Neural crest cell (in vitro differentiated cells): ENCODE data around the gene RANBP1. TPM values are rescaled to one million over a fixed set of nuclear protein-coding genes. Genes with fewer than 3 reads are reported as not detected.

Experiments
- DNase-seq: peaks from one replicate; pipeline ENCODE4 v3.0.0; 2021; ENCODE audit warnings: low read depth, mixed read lengths, low spot score
- H3K27ac Mint-ChIP-seq: one replicate; pipeline ENCODE4 v1.8.0; 2021; ENCODE audit warnings: mild to moderate bottlenecking, mixed read lengths; ENCODE audit not compliant: unreplicated experiment
- H3K27me3 Mint-ChIP-seq: 2 replicates; pipeline ENCODE4 v1.8.0; 2021; ENCODE audit warnings: low read depth, mild to moderate bottlenecking, mixed read lengths
- H3K36me3 Mint-ChIP-seq: 2 replicates; pipeline ENCODE4 v1.8.0; 2021; ENCODE audit warnings: low read depth, mild to moderate bottlenecking, mixed read lengths
- H3K4me1 Mint-ChIP-seq: 2 replicates; pipeline ENCODE4 v1.8.0; 2021; ENCODE audit warnings: mixed read lengths
- H3K4me3 Mint-ChIP-seq: one replicate; pipeline ENCODE4 v1.8.0; 2021; ENCODE audit warnings: mild to moderate bottlenecking, mixed read lengths
- H3K9me3 Mint-ChIP-seq: 2 replicates; pipeline ENCODE4 v1.8.0; 2021; ENCODE audit warnings: mixed read lengths
- CTCF ChIP-seq: fragments of 200-600 bp; sonication (generic); conservative IDR thresholded peaks from 2 replicates; pipeline ENCODE4 v1.5.0; 2021; ENCODE audit warnings: antibody characterized with exemption, mild to moderate bottlenecking
- total RNA-seq: library from RNA; stranded (reverse); gene quantifications from 2 replicates; pipeline ENCODE4 v1.2.1, GENCODE V29; 2021

The RANBP1 gene
- total RNA-seq, 1 donor from 2014 or later = 469 TPM

DNA sequence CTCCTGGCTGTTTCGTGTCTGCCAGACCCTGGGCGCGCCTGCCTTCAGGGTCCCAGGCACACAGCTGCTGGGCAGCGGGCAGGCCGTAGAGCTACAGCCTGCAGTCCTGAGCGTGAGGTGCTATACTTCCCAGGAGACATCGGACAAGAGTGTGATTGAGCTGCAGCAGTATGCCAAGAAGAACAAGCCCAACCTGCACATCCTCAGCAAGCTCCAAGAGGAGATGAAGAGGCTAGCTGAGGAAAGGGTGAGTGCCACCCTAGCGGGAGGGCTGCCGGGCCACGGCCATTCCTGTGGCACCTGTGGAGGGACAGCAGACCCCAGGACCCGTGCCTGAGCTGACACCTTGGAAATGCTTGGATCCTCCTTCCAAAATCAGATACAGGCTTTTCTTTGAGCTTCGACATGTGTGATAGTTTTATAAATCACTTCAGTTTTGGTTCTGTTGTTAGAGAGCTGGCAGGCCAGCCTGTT lies 7.1 kb upstream of the RANBP1 start:
- peaks cover 7% of the 10 kb centered on the region for H3K4me1 Mint-ChIP-seq
- no peaks in the 10 kb centered on the region for H3K9me3 Mint-ChIP-seq
- no peak overlapping the region for H3K27ac Mint-ChIP-seq
- H3K27me3 Mint-ChIP-seq = peaks cover 9% of the 10 kb centered on the region
- H3K36me3 Mint-ChIP-seq = peaks cover 9% of the 10 kb centered on the region
- no peak for DNase-seq
- no peak for TF ChIP-seq CTCF
- H3K4me3 Mint-ChIP-seq = peak overlapping the region; percentile 14

GRCh38 chr22:20109411-20110358 lies 6.2 kb upstream of the RANBP1 start:
- no peaks in the 10 kb centered on the region for H3K9me3 Mint-ChIP-seq
- peaks cover 9% of the 10 kb centered on the region for H3K36me3 Mint-ChIP-seq
- peaks cover 7% of the 10 kb centered on the region for H3K4me1 Mint-ChIP-seq
- no peak overlapping the region for H3K27ac Mint-ChIP-seq
- TF ChIP-seq CTCF = no peak
- H3K27me3 Mint-ChIP-seq = peaks cover 13% of the 10 kb centered on the region
- DNase-seq = no peak
- H3K4me3 Mint-ChIP-seq = peak overlapping the region; percentile 80

DNA sequence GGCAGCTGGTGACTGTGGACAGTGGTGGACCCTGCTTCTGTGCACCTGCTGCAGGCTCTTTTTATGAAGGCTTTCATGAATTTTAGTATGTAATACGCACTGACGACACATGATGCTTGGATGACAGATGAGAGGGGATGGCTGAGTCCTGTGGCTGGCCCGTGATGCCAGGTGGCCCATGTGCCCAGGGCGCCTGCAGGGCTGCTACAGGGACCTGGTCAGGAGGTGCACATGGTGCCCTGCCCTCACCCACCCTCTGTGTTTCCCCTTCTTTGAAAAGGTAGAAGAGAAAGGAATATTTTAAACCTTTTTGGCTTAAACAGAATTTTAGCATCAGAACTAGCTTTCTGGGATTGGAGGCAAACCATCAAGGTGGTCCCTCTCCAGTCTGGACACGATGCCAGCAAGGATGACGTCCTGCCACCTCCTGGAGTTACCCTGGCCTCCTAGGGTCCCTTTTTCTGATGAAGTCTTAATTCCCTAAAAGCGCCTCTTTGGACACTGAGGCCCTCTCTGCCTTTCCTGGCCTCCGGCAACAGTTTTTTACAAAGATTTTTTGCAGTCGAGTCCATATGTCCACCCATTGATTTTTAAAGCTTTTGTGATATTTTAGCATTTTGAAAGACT lies 5.4 kb upstream of the RANBP1 start:
- H3K27ac Mint-ChIP-seq = no peak overlapping the region
- peak overlapping the region; percentile 80 for H3K4me3 Mint-ChIP-seq
- DNase-seq = no peak
- peaks cover 13% of the 10 kb centered on the region for H3K27me3 Mint-ChIP-seq
- H3K9me3 Mint-ChIP-seq = no peaks in the 10 kb centered on the region
- peaks cover 9% of the 10 kb centered on the region for H3K36me3 Mint-ChIP-seq
- no peak for TF ChIP-seq CTCF
- H3K4me1 Mint-ChIP-seq = peaks cover 11% of the 10 kb centered on the region

DNA sequence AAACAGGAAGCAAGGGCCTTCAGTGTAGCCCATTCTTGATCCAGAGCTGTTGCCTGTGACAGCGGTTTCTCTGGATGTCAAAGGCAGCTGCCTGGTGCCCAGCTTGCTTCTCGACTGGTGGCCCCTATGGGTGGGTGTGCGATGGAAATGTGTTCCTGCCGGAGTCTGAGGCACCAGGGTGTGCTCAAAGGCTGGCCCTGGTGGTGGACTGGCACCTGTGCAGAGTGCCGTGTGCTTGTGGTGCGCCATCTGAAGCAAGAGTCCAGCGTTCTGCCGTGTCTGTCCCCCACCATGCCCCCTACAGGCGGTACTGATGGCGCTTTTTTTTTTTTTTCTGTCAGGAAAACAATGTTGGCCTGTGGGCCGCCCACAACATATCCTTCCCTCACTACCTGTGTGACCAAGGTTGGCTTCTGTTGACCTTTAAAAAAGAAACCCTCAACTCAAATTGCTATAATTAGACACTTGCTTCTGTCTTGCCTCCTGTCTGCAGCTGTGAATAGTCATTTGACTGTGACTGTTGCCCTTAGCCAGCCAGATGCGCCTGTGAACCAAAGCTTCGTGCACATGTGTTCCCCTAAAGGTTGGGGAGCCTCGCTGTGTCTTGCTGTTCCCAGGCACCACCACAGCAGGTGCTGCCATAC lies 4.7 kb upstream of the RANBP1 start:
- H3K27me3 Mint-ChIP-seq = peaks cover 13% of the 10 kb centered on the region
- TF ChIP-seq CTCF = peak; percentile 60
- H3K9me3 Mint-ChIP-seq = no peaks in the 10 kb centered on the region
- no peak for DNase-seq
- H3K27ac Mint-ChIP-seq = no peak overlapping the region
- H3K4me3 Mint-ChIP-seq = peak overlapping the region; percentile 80
- H3K36me3 Mint-ChIP-seq = peaks cover 9% of the 10 kb centered on the region
- peaks cover 12% of the 10 kb centered on the region for H3K4me1 Mint-ChIP-seq

- Mint-ChIP-seq H3K27me3 (peaks cover 13% of the 10 kb centered on the region), H3K4me3 (peak overlapping the region; percentile 75), H3K9me3 (no peaks in the 10 kb centered on the region), H3K4me1 (peaks cover 12% of the 10 kb centered on the region), H3K27ac (no peak overlapping the region), H3K36me3 (peaks cover 9% of the 10 kb centered on the region)
- DNase-seq = no peak
- TF ChIP-seq CTCF = no peak
Observed at GRCh38 chr22:20111689-20112622, 3.9 kb upstream of the RANBP1 start.
